Measurements from ENCODE around the gene CCDC30.

- TF ChIP-seq CTCF (IDR thresholded peaks at IDR 0.05; ENCODE audit: low read depth, low read length) (no peak), EZH2phosphoT487 (IDR thresholded peaks at IDR 0.05; ENCODE audit: low read depth) (no peak)
Measured at GRCh38 chr1:42482635-42483153, 19.6 kb downstream of the CCDC30 start.
